HG03442 (cell line): ENCODE data around the gene IRX1.

Experiments
- ATAC-seq: cut with Tn5 transposase; IDR thresholded peaks from one replicate; pipeline ENCODE4 v1.9.1; 2021; ENCODE audit warnings: mild to moderate bottlenecking, moderate library complexity; ENCODE audit not compliant: unreplicated experiment

The IRX1 gene

DNA sequence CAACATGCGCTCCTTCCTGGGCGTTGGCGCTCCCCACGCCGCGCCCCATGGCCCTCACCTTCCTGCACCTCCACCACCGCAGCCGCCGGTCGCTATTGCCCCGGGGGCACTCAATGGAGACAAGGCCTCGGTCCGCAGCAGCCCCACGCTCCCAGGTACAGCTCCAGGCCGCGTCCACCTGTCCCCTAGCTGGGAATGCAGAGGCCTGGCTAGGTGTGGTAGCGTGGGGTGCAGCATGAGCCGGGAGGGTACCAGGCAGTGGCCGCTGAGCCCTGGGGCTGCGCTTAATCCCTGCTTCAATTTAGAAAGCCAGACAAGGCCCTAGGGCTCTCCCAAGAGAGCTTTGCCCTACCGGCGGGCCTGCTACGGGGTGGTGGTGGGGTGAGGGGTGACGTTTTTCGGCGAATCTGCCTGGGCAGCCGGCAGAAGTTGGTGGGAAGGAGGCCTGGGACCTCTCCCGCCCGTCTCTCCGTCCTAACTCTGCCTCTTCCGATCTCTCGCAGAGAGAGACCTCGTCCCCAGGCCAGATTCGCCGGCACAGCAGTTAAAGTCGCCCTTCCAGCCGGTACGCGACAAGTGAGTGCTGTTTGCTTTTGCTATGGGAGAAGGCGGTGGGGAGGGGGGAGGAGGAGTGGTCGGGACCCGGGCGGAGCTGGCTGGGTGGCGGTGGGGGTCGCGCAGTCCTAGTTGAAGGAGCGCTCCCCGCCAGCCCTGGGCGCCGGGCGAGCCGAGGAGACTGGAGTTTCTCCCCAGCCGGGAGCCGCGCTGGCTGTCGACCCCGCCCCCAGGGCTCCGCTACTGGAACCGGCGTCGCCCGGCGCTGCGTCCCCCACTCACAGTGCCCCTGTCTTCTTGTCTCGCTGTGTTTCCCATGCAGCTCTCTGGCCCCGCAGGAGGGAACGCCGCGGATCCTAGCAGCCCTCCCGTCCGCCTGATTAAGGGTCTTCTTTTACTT is 4.8 kb downstream of the IRX1 start:
- no peak for ATAC-seq

DNA sequence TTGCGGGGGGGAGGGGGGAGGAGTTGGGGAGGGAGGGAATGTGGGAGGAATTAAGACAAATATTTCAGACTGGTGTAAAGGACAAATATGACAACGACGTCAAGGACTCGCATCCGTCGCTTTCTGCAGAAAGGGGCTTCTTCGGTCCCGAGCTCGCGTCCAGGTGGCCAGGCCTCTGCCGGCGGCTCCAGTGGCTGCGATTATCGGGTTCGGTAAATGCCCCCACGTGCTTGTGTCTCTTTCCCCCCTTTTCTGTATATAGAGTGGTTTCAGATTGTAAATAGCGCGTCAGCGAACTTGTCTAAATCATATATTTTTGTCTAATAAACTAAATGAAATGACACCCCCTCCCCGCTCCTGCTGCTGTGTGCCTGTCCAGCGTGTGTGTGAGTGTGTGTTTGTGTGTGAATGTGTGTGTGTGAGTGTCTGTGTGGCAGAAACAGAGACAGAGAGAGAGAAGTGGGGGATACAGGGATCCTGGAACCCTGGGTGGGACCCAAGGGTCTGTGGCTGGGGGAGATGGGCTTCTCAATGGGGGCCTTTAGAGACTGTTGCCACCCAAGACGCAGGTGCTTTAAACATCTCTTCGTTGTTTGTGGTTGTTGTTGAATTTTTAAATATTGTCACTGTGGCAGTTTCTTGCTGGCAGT is 5.6 kb downstream of the IRX1 start:
- no peak for ATAC-seq

DNA sequence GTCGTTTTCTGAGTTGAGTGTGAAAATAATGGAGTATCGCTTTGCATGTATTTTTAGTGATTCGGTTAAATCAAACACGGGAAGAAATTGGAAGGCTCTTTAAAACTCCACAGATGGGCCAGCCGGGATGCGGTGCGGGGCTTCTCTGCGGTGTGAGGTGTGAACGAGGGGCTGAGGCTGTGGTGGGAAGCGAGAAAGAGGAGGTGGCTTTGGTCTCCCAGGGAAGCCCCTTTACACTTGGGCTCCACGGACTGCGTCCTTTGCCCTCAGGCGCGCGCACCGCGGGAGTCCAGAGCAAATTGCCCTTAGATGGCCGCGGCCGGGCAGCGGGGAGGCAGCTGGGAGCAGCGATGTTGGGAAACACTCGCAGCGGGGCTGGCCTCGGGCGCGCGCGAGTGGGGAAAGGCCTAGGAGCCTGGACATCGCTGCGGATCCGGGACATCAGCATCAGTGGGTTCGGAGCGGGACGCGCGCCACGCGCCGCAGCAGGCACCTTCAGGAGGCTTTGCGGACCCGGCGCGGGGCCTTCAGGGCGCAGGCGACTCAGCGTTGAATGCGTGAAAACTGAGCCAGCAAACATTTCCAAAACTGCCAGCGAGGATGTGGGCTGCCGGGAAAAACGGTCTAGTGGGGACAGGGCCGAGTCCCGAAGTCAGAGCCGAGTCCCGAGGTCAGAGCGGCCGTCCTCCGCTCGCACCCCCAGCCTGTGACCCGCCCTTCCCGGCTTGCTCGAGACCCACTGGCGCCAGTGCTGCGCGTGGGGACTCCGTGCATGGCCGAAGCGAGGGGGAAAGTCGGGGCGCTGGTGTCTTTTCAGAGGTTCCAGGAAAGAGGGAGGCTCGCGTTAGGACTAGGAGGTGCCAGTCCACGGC is 6.5 kb downstream of the IRX1 start:
- ATAC-seq = no peak

GRCh38 chr5:3602785-3603502 is 7.3 kb downstream of the IRX1 start:
- no peak for ATAC-seq

DNA sequence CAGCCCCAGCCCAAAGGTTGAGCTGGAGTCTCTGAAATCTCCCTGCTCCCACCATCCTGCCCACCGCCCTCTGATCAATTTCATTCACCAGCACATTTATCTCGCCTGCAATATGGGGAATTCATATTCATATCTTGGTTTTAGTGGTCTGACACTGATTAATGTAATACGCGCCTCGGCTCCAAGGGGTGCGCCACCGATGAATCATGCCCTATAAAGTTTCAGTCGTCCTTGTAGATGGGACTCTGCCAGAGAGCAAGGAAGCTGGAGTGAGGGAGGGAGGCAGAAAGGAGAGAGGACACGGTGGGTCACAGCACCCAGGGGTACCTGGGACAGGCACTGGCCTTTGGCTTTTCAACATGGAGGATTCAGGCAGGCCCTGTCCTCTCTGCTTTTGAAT is 8.9 kb downstream of the IRX1 start:
- ATAC-seq = no peak

- no peak for ATAC-seq
Observed at GRCh38 chr5:3605298-3606010, 9.8 kb downstream of the IRX1 start.

DNA sequence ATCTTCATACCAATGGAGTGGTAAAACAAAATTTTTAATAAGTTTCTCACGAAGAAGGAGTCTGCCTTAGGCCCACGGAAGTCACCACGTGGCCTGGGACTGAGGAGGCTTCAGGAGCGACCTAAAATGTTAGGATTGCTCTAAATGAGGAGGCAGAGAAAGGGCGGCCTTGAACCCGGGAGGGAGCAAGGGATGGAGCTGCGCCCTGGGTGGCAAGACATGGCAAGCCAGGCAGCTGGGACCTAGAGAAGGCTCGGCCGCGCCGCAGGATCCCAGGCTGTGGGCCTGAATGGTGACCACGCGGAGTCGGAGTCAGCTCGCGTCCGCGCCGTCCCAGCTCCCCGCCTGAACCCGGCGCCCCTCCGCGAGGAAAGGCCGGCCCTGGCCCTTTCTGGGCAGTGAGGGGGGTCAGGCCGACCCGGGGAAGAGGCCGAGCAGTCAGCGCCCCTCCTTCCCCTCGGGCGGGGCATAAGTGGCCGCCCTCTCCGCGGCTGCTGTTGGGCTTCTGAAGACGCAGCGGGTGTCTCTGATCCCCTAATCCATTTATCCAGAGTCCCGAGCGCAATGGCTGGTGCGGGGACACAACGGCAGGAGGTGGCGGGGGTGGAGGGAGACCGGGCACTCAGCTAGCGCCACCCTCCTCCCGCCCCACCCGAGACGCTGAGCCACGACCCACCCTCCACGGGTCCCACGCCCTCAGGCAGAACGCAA is 10.6 kb downstream of the IRX1 start:
- ATAC-seq = no peak

- no peak for ATAC-seq
Observed at GRCh38 chr5:3607541-3608181, 12.0 kb downstream of the IRX1 start.

- no peak for ATAC-seq
Observed at GRCh38 chr5:3609120-3609681, 13.6 kb downstream of the IRX1 start.

- no peak for ATAC-seq
Observed at GRCh38 chr5:3612591-3613042, 17.0 kb downstream of the IRX1 start.

GRCh38 chr5:3613726-3614125 is 18.1 kb downstream of the IRX1 start:
- ATAC-seq = no peak

- no peak for ATAC-seq
Observed at GRCh38 chr5:3615217-3615616, 19.6 kb downstream of the IRX1 start.

GRCh38 chr5:3615829-3616228 is 20.2 kb downstream of the IRX1 start:
- no peak for ATAC-seq

DNA sequence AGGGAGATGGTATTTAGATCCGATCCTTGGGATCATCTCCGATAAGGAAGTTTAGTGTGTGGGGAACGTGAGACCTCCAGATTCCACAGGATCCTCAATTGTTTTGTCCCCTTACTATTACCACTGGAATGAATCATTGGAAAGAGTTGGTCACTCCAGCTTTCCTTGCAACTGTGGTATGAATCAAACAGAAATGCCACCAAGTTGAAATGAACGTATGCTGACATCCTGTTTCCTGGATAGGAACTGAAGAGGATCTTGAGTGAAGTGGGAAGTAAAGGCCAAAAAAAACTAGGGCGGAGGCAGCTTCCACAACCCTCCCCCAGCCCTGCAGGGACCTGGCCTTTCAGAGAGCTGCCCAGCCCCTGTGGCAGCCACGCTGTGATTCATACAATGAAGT is 23.9 kb downstream of the IRX1 start:
- no peak for ATAC-seq

- ATAC-seq = no peak
Observed at GRCh38 chr5:3622961-3623360, 27.3 kb downstream of the IRX1 start.

DNA sequence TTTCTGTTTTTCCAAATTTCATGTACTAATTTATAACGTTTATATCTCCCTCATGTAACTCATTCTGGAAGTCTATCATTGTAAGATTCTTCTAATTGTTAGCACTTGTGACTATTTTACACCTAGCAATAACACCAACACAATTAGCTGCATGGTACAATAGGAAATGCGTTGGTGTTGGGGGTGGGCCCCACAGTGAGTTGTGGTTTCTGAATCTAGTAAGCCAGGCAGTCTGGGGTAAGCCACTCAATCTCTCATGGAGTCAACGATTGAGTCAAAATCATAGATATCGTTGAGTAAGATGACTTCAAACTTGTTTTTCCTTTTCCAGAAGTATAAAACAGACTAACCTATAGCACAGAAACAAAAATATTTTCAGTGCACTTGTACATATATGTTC is 30.0 kb downstream of the IRX1 start:
- ATAC-seq = no peak

DNA sequence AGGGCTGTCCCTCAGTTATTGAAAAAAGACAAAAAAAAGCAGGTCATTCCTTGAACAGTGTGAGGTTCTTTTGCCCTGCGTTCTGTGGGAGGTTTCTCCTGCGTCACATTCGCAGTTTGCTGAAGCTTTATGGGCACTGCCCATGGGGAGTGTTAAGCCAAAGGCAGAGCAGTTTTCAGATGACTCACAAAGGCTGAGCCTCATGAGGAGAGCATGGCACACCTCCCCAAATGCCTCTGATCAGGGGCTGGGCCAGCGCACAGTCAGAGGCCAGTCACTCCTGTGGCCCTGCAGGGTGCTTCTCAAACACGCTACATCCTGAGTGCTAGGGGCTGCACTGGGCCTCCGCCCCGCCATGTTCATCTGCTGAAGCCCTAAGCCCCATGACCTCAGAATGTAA is 38.4 kb downstream of the IRX1 start:
- no peak for ATAC-seq

GRCh38 chr5:3639175-3639574 is 43.5 kb downstream of the IRX1 start:
- ATAC-seq = no peak

DNA sequence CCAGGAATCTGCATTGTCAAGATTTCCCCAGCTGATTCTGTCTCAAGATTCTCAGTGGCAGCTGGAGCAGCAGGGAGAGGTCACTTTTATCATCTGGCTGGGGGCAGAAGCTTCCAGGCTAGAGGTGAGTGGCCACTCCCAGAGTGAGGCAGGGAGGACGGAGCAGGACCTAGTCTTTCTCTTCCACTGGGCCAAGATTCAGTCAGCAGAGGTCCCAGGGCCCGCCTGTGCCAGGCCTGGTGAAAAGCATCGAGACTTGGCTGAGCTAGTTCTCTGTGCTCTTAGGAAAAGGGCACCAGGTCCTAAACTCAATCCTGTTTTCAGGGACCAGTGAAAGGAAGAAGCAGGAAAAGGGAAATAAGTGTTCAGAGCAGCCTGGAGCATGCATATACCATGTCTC is 46.6 kb downstream of the IRX1 start:
- ATAC-seq = no peak
